ENCODE results near the gene EXD3.

DNA sequence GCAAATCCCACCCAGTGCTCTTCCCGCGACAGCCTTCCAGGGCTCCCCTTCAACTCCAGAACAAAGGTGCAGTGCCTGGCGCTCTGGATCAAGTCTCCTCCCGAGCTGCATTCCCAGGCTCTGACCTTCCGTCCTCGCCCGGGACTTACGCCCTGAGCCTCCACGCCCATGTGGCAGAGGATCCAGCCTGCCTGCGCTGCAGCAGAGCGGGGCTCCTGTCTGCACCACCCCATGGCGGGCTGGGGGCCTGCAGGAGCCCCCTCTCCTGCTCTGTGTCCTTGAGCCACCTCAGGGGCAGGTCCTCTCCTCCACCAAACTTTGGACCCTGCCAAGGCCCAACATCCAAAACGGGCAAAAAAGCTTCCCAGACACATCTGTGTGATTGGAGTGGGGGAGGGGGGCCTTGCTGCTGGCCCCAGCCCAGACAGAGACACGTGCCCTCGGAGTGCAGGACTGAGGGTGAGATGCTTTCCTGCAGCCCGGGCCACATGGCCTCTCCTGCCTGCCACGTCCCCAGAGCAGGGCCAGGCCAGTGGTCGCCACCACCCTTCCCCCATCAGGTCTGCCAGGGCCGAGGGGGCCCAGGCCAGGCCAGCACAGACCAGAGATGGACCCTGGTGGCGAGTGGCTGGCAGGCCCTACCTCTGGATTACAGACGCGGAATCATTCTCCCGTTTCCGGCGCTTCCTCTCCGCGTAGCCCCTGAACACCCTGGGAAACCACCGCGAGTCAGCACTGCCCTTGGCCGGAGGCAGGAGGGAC, 31.8 kb upstream of the EXD3 start:
- no peak for TF ChIP-seq YY1 (IDR thresholded peaks at IDR 0.05; ENCODE audit: low read depth)
- no peak for TF ChIP-seq CREB1 (IDR thresholded peaks at IDR 0.05; ENCODE audit: low read depth)
- TF ChIP-seq ZBTB7A (IDR thresholded peaks at IDR 0.05; ENCODE audit: low read depth), result 0 out of 2 replicates have a peak, but pooled peaks have one; percentile 2
- no peak; the same call in 1 of the 2 replicates for TF ChIP-seq NFIC (IDR thresholded peaks at IDR 0.05)
- TF ChIP-seq, protein P1, sequence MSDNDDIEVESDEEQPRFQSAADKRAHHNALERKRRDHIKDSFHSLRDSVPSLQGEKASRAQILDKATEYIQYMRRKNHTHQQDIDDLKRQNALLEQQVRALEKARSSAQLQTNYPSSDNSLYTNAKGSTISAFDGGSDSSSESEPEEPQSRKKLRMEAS (IDR thresholded peaks at IDR 0.05), result no peak

All from Ishikawa (cell line).